Gastroesophageal sphincter (tissue), 4 donors: ENCODE data around the gene ZNF385B. TPM values are rescaled to one million over a fixed set of nuclear protein-coding genes. Genes with fewer than 3 reads are reported as not detected.

Experiments
- ATAC-seq: fragments of 150-250 bp; one replicate; pipeline ENCODE4 v1.9.1; 2016; ENCODE audit warnings: mild to moderate bottlenecking, moderate library complexity
- H3K27ac ChIP-seq, 4 donors: fragments of 200-600 bp; sonication (generic) in 3 of 4; 1 replicate in 3 of 4; 2 replicates in 1 of 4; pipeline ENCODE4 v1.5.1; 2016 to 2019
- H3K27me3 ChIP-seq: fragments of 200-600 bp; sonication (generic); one replicate; pipeline ENCODE4 v1.5.1; 2019
- H3K36me3 ChIP-seq, 2 donors: fragments of 200-600 bp; sonication (generic); one replicate each; pipeline ENCODE4 v1.5.1; 2019; ENCODE audit warnings: control low read depth in 1 of 2
- H3K4me1 ChIP-seq, 3 donors: fragments of 200-600 bp; sonication (generic); 1 replicate in 2 of 3; 2 replicates in 1 of 3; pipeline ENCODE4 v1.5.1; 2016 to 2019; ENCODE audit warnings: control low read depth in 2 of 3
- H3K4me3 ChIP-seq, 2 donors: fragments of 200-600 bp; sonication (generic); one replicate each; pipeline ENCODE4 v1.5.1; 2019; ENCODE audit warnings: mild to moderate bottlenecking in 1 of 2, moderate library complexity in 1 of 2
- H3K9me3 ChIP-seq, 3 donors: fragments of 200-600 bp; sonication (generic); one replicate each; pipeline ENCODE4 v1.5.1; 2017 to 2019; ENCODE audit warnings: control low read depth in 2 of 3
- EP300 ChIP-seq: sonication (generic); formaldehyde crosslinking; IDR thresholded peaks from one replicate; pipeline ENCODE4 v1.6.1; 2017; ENCODE audit warnings: antibody characterized with exemption, mild to moderate bottlenecking
- POLR2A ChIP-seq, 2 donors: fragments of 450-650 bp; IDR thresholded peaks; one replicate each; pipeline ENCODE4 v1.6.1; 2017; ENCODE audit warnings: antibody characterized with exemption in 2 of 2, mild to moderate bottlenecking in 2 of 2, moderate library complexity in 1 of 2
- POLR2AphosphoS5 ChIP-seq: sonication (generic); formaldehyde crosslinking; IDR thresholded peaks from one replicate; pipeline ENCODE4 v1.6.1; 2017; ENCODE audit warnings: antibody characterized with exemption
- WGBS, 2 donors: methylation state at CpG; one replicate each; pipeline ENCODE4 v1.1.5; 2018; ENCODE audit warnings: low coverage in 1 of 2; 5-methylcytosine and 5-hydroxymethylcytosine counted together
- total RNA-seq, 4 donors: library from RNA; depleted of rRNA; stranded (reverse); fragments of >200 nt; gene quantifications; one replicate each; pipeline ENCODE4 v1.1.0, GENCODE V29; 2016
- TF ChIP-seq, protein P1 (sequence below), 4 experiments: fragments of 200-600 bp in 2 of 4; fragments of 450-650 bp in 2 of 4; sonication (generic) in 1 of 4; IDR thresholded peaks; one replicate each; pipeline ENCODE4 v1.5.1; 2017 to 2019; ENCODE audit warnings: antibody characterized with exemption in 4 of 4, mild to moderate bottlenecking in 2 of 4, moderate library complexity in 2 of 4

Gene ZNF385B
- total RNA-seq, 4 donors from 2014 or later = 2.7 to 7.6 (median 3.9) TPM

GRCh38 chr2:179569831-179570233, 291.6 kb downstream of the ZNF385B start:
- H3K4me3 ChIP-seq = no peak overlapping the region
- no peaks in the 10 kb centered on the region for H3K36me3 ChIP-seq
- peak; percentile 90 for ATAC-seq
- no peaks in the 10 kb centered on the region for H3K9me3 ChIP-seq
- TF ChIP-seq EP300 = no peak
- TF ChIP-seq POLR2AphosphoS5 = peak; percentile 39
- TF ChIP-seq, protein P1, sequence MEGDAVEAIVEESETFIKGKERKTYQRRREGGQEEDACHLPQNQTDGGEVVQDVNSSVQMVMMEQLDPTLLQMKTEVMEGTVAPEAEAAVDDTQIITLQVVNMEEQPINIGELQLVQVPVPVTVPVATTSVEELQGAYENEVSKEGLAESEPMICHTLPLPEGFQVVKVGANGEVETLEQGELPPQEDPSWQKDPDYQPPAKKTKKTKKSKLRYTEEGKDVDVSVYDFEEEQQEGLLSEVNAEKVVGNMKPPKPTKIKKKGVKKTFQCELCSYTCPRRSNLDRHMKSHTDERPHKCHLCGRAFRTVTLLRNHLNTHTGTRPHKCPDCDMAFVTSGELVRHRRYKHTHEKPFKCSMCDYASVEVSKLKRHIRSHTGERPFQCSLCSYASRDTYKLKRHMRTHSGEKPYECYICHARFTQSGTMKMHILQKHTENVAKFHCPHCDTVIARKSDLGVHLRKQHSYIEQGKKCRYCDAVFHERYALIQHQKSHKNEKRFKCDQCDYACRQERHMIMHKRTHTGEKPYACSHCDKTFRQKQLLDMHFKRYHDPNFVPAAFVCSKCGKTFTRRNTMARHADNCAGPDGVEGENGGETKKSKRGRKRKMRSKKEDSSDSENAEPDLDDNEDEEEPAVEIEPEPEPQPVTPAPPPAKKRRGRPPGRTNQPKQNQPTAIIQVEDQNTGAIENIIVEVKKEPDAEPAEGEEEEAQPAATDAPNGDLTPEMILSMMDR (IDR thresholded peaks at IDR 0.05) = no peak
- TF ChIP-seq POLR2A (IDR thresholded peaks at IDR 0.05) = no peak
- 38% methylated on average over 1 of the region's 1 CpG; no CpG with 5 or more reads in 1 of the 2 donors for WGBS, 2 donors
- peak overlapping the region in 3 of 4 donors; percentile 6 to 58 (median 35) for H3K27ac ChIP-seq
- peaks cover 0 to 17% (median 0%) of the 10 kb centered on the region in 3 donors for H3K4me1 ChIP-seq
- no peaks in the 10 kb centered on the region for H3K27me3 ChIP-seq

DNA sequence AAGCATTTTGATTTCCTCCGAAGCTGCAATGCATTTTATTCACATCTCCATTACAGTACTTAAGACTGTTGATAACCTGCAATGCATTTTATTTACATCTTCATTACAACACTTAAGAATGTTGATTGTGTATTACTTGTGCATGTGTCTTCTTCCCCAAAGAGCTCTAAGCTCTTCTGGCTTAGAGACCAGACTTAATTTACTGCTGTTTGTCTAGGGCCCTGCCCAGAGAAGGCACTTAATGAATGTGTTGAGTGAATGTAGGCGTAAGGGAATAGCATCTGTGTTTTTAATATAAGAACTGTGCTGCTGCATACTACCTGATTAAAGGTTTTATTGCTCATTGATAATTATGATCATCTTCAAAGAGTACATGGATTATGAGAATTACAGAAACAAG, 295.6 kb downstream of the ZNF385B start:
- no peaks in the 10 kb centered on the region for H3K27me3 ChIP-seq
- WGBS, 2 donors = 43 to 63% methylated on average over 2 of the region's 2 CpGs
- no peak for ATAC-seq
- no peak overlapping the region for H3K4me3 ChIP-seq
- H3K9me3 ChIP-seq = no peaks in the 10 kb centered on the region
- no peaks in the 10 kb centered on the region for H3K36me3 ChIP-seq
- H3K4me1 ChIP-seq = peaks cover 0 to 7% (median 0%) of the 10 kb centered on the region in 3 donors
- TF ChIP-seq, protein P1 (IDR thresholded peaks at IDR 0.05) = no peak
- TF ChIP-seq POLR2A (IDR thresholded peaks at IDR 0.05) = no peak
- TF ChIP-seq POLR2AphosphoS5 = no peak
- no peak for TF ChIP-seq EP300
- H3K27ac ChIP-seq = no peak overlapping the region

DNA sequence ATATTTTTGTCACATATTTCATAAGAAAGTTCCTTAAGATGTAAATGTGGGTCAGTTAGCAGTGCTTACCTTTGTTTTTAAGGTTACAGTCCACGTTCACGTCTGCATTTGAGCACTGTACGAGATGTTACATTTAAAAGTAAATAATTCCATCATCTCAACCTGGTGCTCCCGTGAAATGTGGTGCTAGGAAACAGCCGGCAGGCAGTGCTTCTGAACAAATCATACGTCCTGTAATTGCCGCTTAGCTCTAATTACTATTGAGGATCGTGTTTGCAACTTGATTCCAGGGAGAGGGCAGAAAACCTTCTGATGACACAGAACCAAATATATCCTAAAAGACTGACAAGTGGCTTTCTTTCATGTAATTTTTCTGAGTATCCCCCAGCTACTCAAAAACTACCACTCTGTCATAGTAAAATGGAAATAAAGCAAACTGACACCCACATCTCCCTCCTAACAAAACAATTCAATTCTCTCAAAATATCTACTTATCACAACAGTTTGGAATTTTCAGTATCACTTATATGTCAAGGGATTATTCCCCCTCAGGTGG, 299.0 kb downstream of the ZNF385B start:
- H3K4me1 ChIP-seq = no peaks in the 10 kb centered on the region
- TF ChIP-seq, protein P1 (IDR thresholded peaks at IDR 0.05) = no peak
- no peak for TF ChIP-seq POLR2AphosphoS5
- TF ChIP-seq EP300 = no peak
- TF ChIP-seq POLR2A (IDR thresholded peaks at IDR 0.05) = no peak
- no peaks in the 10 kb centered on the region for H3K36me3 ChIP-seq
- no peaks in the 10 kb centered on the region for H3K9me3 ChIP-seq
- 50 to 63% methylated on average over 8 of the region's 8 CpGs for WGBS, 2 donors
- H3K4me3 ChIP-seq = no peak overlapping the region
- no peak overlapping the region for H3K27ac ChIP-seq
- H3K27me3 ChIP-seq = no peaks in the 10 kb centered on the region
- ATAC-seq = no peak

DNA sequence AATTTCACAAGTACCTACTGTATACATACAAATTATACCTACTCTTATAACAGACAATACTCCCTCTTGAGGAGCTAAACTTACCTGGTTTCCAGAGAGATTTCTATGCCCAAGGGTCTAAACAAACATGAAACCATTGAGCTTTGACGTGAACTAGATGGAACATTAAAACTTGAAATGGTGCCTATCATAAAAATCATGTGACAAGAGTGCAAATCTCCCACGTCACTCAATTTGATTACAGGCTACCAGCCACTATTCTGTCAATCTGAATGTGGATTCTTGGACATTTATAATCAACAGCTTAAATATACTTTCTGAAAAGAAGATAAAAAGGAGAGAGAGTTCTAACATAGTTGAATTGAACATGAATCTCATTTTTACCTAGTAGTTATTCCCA, 299.7 kb downstream of the ZNF385B start:
- Histone ChIP-seq H3K4me1 (no peaks in the 10 kb centered on the region), H3K36me3 (no peaks in the 10 kb centered on the region), H3K27me3 (no peaks in the 10 kb centered on the region), H3K9me3 (no peaks in the 10 kb centered on the region), H3K4me3 (no peak overlapping the region), H3K27ac (no peak overlapping the region)
- WGBS, 2 donors = 90 to 93% methylated on average over 2 of the region's 2 CpGs
- no peak for ATAC-seq
- TF ChIP-seq POLR2A (IDR thresholded peaks at IDR 0.05) = no peak

GRCh38 chr2:179560257-179560735, 301.1 kb downstream of the ZNF385B start:
- Histone ChIP-seq H3K27me3 (no peaks in the 10 kb centered on the region), H3K9me3 (no peaks in the 10 kb centered on the region), H3K4me3 (no peak overlapping the region), H3K27ac (no peak overlapping the region), H3K36me3 (no peaks in the 10 kb centered on the region), H3K4me1 (no peaks in the 10 kb centered on the region)
- ATAC-seq = no peak
- TF ChIP-seq POLR2A (IDR thresholded peaks at IDR 0.05) (no peak), EP300 (no peak), POLR2AphosphoS5 (no peak)
- TF ChIP-seq, protein P1 (IDR thresholded peaks at IDR 0.05) = no peak
- 76 to 86% methylated on average over 1 of the region's 1 CpG for WGBS, 2 donors
